Measurements from ENCODE around the gene ANTXRL.
A peak's percentile ranks its signal among the peaks of the same experiment; 100 is the strongest.
"Not testable (repeated sequence)": the region's sequence is repeated elsewhere in the genome, so short reads cannot be mapped to it uniquely, and the experiment has no call there.

Gene ANTXRL

DNA sequence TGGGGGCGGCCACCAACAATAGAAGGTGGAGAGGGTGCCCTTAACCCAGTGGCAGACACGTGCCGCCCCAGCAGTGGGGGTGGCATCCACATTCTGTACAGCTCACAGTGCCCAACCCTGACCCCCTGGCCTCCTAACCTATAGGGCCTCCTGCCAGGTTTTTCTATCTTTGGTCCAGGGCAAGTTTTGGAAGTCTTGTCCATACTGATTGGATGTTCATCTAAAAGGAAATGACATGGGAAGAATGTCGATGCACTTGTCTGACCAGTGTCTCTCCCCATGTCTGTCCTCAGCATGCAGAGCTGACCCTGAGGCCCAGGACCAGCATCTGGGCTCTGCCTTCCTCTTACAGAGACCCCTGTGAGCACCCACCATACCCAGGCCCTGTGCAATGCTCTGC, 32.3 kb upstream of the ANTXRL start:
- DNase-seq (ENCODE audit: low read depth in 3 of 3), result no peak

DNA sequence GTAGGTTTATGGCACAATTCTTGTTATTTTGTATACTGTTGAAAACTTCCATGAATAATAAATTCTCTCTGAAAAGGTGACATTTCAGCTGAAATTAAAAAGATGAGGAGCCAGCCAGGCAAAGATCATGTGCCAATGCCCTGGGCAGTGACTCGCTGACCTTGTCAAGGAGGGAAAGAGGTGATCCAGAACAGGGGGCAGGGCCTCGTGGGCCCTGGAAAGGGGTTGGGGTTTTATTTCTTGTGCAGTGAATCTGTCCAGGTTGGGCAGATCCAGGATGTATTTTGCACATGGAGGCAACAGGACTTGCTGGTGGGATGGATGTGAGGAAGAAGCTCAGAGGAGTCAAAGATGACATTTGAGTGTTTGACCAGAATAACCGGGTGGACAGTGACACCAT, 31.6 kb upstream of the ANTXRL start:
- DNase-seq (ENCODE audit: low read depth in 3 of 3), result not testable (repeated sequence)

GRCh38 chr10:46255801-46256747, 30.7 kb upstream of the ANTXRL start:
- DNase-seq (ENCODE audit: low read depth in 3 of 3), result peak in 2 of 3 experiments; percentile 45 to 57

DNA sequence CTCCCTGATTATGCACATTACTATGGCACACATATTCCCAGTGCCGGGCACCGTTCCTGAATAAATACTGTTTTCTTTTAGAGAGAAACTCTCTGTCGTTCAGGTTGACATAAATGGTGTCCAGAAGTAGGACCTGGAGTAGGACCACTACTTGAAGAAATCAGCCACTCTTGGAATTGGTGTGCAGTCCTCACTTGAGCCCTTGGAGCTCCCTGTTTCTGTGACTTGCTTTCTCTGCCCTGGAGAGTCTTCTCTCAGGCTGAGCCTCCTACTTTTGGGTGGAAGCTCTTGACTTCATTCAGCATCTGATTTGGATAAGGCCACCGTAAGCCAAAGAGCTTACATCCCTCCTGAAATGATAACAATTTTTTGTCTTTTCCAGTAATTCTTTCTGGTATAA, 29.7 kb upstream of the ANTXRL start:
- no peak for DNase-seq (ENCODE audit: low read depth in 3 of 3)

- DNase-seq (ENCODE audit: low read depth in 3 of 3), result not testable (repeated sequence)
Observed at GRCh38 chr10:46262906-46263560, 23.8 kb upstream of the ANTXRL start.

DNA sequence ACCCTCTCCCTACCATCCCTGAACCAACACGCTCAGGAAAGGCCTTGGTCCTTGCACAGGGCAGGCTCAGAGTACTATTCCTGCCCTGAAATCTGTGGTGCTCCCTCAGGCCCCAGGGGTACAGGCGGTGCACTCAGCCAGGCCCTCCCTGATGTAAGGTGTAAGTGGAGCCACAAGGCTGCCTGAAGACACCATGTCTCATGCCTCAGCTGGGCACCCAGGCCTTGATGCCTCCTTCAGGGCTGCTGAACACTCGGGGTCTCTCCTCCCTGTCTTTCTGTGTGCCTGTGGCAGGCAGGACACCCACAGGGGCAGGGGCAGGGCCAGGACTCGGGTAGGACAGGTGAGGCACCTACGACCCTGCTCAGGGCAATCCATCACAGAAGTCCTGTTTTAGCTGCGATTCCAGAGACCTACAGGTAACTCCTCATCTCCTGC, 22.9 kb upstream of the ANTXRL start:
- DNase-seq (ENCODE audit: low read depth in 3 of 3), result no peak

GRCh38 chr10:46264336-46264735, 22.5 kb upstream of the ANTXRL start:
- DNase-seq (ENCODE audit: low read depth in 3 of 3), result no peak

DNA sequence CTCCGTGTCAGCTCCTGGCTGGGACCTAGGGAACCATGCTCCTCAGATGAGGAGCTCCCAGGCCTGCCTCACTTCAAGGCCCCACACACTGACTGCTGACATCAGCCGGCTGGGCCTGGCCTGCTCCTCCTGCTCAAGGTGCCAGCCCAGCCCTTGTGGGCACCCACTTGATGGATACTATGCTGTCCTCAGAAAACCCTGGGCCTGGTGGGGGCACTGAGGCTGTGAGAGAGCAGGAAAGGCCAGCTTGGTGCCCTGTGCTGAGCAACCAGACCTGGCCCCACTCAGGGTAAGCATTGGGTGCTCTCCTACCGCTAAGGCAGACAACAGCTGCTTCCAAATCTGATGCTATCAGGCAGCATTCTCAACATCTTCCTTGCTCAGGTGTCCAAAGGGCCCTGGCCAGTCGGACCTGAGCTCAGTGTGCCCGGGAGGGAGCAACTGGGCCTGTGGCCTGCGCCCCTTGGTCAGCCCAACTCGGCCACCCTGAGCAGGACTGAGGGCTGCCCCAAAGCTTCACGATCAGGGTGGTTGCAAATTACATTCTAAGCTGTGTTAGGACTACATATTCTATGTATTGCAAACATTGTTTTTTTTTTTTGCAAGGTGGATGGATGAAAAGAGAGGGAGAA, 21.9 kb upstream of the ANTXRL start:
- DNase-seq (ENCODE audit: low read depth in 3 of 3), result no peak

DNA sequence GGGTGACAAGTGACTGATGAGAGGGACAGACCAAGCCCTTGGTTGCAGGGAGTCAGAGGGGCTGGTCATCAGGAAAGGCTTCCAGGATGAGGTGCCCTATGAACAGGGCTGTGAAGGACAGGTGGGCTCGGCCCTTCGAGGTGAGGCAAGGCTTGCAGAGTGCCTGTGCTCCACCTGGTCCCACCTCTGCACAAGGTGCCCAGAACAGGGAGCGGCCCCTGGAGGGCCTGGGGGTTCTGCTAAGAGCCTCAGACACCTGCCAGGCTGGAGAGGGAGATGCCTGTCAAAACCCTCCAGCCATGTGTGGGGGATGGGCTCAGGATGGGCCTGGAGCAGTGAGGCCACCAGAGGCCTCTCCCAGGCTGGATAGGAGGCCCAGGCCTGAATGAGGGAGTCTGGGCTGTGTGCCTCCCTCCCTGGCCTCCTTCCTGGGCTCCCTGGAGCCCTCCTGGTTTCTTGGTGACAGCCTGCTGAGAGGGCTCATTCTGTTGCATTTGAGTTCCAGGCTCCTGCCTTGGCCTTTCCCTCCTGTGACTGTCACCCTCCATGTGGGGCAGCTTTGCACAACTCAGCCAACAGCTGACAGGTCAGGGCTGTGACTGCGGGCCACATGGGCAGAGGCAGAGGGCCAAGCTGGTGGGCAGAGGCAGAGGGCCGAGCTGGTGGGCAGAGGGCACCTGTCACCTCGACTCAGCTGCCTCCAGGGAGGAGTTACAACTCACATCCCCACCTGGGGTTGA, 21.1 kb upstream of the ANTXRL start:
- DNase-seq (ENCODE audit: low read depth in 3 of 3), result not testable (repeated sequence)

- no peak for DNase-seq (ENCODE audit: low read depth in 3 of 3)
Observed at GRCh38 chr10:46266306-46266985, 20.4 kb upstream of the ANTXRL start.

- DNase-seq (ENCODE audit: low read depth in 3 of 3), result no peak
Observed at GRCh38 chr10:46267132-46267985, 19.4 kb upstream of the ANTXRL start.

GRCh38 chr10:46268076-46268881, 18.5 kb upstream of the ANTXRL start:
- DNase-seq (ENCODE audit: low read depth in 3 of 3), result peak in 2 of 3 experiments; percentile 43 to 56

DNA sequence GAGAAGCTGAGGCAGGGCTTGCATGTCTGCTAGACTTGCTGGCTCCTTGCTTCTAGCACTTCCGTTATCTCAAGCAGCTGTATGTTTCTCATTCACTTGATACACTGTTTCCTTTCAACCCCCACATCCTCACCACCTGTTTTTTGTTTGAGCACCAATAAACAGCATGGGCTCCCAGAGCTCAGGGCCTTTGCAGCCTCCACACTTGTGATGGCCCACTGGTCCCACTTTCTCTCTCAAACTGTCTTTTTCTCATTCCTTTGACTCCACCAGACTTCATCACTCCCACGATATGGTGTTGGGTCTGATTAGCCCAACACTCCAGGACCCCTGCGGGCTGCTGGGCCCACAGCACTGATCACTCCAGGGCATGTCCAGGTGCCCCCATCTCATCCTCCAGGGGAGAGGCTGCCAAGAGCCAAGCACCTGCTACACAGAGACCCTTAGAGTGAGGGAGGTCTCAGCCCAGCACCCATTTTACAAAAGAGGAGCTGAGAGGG, 17.2 kb upstream of the ANTXRL start:
- not testable (repeated sequence) for DNase-seq (ENCODE audit: low read depth in 3 of 3)

DNA sequence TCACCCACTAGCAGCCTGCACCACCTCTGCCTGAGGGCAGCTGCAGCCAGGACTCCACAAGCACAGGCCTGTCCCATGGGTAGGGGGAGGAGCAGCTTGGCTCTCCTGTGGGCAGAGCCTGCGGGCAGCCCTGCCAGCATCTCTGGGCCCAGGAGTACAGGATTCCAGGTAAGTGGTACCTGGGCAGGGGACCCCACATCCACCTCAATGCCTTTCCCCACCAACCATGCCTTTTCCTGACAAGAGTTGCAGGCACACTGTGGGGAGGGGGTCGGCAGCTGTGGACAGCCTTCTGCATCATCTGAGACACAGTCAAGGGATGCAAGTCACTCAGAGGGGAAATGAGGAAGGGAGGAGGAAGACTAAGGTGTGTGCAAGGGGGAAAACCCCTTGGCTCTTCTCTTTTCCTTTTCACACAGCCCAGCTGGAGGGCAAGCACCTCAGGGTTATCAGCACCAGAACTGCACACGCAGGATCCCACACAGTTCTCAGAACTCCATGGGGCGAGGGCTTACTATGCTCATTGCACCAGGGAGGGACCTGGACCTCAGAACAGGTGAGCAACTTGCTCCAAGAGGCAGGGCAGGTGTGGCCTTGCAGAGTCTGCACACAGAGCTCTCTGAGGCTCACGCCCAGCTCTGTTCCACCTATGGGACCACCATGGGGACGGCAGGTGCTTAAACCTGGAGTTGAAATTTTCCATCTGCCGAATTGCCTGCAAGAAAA, 16.5 kb upstream of the ANTXRL start:
- DNase-seq (ENCODE audit: low read depth in 3 of 3), result no peak

DNA sequence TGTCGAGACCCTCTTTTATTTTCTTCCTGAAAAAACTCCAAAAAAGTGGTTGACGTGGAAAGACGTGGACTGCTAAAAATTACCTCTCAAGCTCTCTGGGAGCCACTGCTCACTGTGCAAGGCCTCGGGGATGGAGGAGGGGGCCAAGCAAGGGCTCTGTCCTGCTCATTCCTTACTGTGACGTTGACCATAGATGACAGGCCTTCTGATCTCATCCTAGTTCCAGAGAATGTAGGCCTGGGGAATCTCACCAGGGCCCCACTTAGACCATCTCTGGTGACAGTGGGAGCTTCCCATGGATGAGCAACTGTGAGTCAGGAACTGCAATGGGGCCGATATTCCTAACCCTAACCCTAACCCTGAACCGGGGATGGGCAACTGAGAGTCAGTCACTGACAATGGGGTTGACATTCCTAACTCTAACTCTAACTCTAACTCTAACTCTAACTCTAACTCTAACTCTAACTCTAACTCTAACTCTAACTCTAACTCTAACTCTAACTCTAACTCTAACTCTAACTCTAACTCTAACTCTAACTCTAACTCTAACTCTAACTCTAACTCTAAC, 15.8 kb upstream of the ANTXRL start:
- not testable (repeated sequence) for DNase-seq (ENCODE audit: low read depth in 3 of 3)

GRCh38 chr10:46271795-46272499, 14.8 kb upstream of the ANTXRL start:
- DNase-seq (ENCODE audit: low read depth in 3 of 3), result not testable (repeated sequence)

DNA sequence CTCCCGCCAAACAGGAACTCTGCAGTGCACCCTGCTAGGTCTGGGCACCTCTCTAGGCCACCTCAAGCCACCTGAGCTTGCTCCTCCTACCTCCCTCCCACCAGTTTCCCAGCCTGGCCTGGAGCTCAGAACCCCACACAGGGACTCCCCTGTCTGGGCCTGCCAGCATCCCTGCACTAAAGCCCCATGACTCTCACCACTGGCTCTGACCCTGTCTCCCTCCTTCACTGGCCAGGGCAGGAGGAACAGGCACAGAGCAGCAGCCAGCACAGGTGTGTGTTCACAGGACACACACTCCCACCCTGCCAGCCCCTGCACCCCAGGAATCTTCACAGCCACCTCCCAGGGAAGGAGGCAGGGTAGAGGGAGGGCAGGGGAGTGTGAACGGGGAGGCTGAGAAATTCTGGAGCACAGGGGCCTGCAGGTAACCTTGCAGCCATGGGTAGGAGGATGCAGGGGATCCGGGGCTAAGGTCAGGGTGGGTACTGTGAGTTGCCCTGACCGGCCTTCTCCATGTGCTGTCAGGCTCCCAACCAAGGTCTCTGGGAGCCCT, 13.9 kb upstream of the ANTXRL start:
- DNase-seq (ENCODE audit: low read depth in 3 of 3), result no peak

Measured in stimulated activated CD4-positive, alpha-beta T cell treated with anti-CD3 and anti-CD28 coated beads, TNF-alpha, amount 100 ng/mL, for 24 hours (primary cell).